GM18519 (cell line): Measurements from ENCODE around the gene RSPRY1.

Source experiments
- ATAC-seq: cut with Tn5 transposase; IDR thresholded peaks from one replicate; pipeline ENCODE4 v1.9.1; 2021; ENCODE audit warnings: mild to moderate bottlenecking, moderate library complexity; ENCODE audit not compliant: unreplicated experiment, low FRiP score

RSPRY1 gene

GRCh38 chr16:57152096-57153093 lies 33.7 kb upstream of the RSPRY1 start:
- ATAC-seq = no peak

GRCh38 chr16:57153841-57154240 lies 32.3 kb upstream of the RSPRY1 start:
- no peak for ATAC-seq

- ATAC-seq = no peak
Observed at GRCh38 chr16:57155702-57156350, 30.3 kb upstream of the RSPRY1 start.

- ATAC-seq = no peak
Observed at GRCh38 chr16:57156351-57156703, 29.8 kb upstream of the RSPRY1 start.

- no peak for ATAC-seq
Observed at GRCh38 chr16:57157533-57157932, 28.6 kb upstream of the RSPRY1 start.

- ATAC-seq = no peak
Observed at GRCh38 chr16:57159447-57159846, 26.7 kb upstream of the RSPRY1 start.

GRCh38 chr16:57163842-57164241 lies 22.3 kb upstream of the RSPRY1 start:
- no peak for ATAC-seq

GRCh38 chr16:57165483-57165882 lies 20.6 kb upstream of the RSPRY1 start:
- no peak for ATAC-seq

- ATAC-seq = no peak
Observed at GRCh38 chr16:57165938-57166337, 20.2 kb upstream of the RSPRY1 start.

GRCh38 chr16:57166451-57166850 lies 19.7 kb upstream of the RSPRY1 start:
- no peak for ATAC-seq

GRCh38 chr16:57166951-57167350 lies 19.2 kb upstream of the RSPRY1 start:
- ATAC-seq = no peak

- ATAC-seq = no peak
Observed at GRCh38 chr16:57167538-57167937, 18.6 kb upstream of the RSPRY1 start.

- ATAC-seq = no peak
Observed at GRCh38 chr16:57167953-57168352, 18.2 kb upstream of the RSPRY1 start.

- ATAC-seq = no peak
Observed at GRCh38 chr16:57169327-57169726, 16.8 kb upstream of the RSPRY1 start.

- ATAC-seq = no peak
Observed at GRCh38 chr16:57172721-57173290, 13.3 kb upstream of the RSPRY1 start.

GRCh38 chr16:57175896-57176295 lies 10.2 kb upstream of the RSPRY1 start:
- ATAC-seq = no peak

- no peak for ATAC-seq
Observed at GRCh38 chr16:57178196-57178595, 7.9 kb upstream of the RSPRY1 start.

GRCh38 chr16:57178793-57179212 lies 7.3 kb upstream of the RSPRY1 start:
- no peak for ATAC-seq

GRCh38 chr16:57179215-57179828 lies 6.8 kb upstream of the RSPRY1 start:
- ATAC-seq = no peak

GRCh38 chr16:57184113-57184512 lies 2.0 kb upstream of the RSPRY1 start:
- no peak for ATAC-seq

- ATAC-seq = no peak
Observed at GRCh38 chr16:57184887-57185445, 1.2 kb upstream of the RSPRY1 start.
